IMR-90 (cell line): ENCODE measurements around the gene PRKAG2. TPM values are rescaled to one million over a fixed set of nuclear protein-coding genes. Genes with fewer than 3 reads are reported as not detected.

ENCODE experiments used
- ATAC-seq: fragments of 200-7000 bp; cut with Tn5 transposase; 2 replicates; pipeline ENCODE4 v1.9.1; 2020; ENCODE audit warnings: low read depth, mild to moderate bottlenecking, moderate library complexity
- BruUV-seq: library from RNA; stranded (reverse); fragments of 400-500 nt; replicated peaks from 2 replicates; lab custom pipeline; 2021; lab: Mats Ljungman, UMichigan
- CTCF ChIA-PET: fragments of 300-600 bp; formaldehyde crosslinking; extraction: SDS; loops from one replicate; lab custom pipeline; 2021; ENCODE audit warnings: antibody characterized with exemption; lab: Yijun Ruan, JAX
- POLR2A ChIA-PET: fragments of 300-600 bp; sonication (Branson Sonifier 250); formaldehyde crosslinking; loops from one replicate; lab custom pipeline; 2022; ENCODE audit warnings: antibody characterized with exemption; ENCODE audit not compliant: unreplicated experiment; lab: Charles Lee
- DNase-seq: peaks from one replicate; pipeline ENCODE4 v3.0.0; 2013
- H2AFZ ChIP-seq: replicated peaks from 2 replicates; pipeline ENCODE3; 2013; ENCODE audit warnings: low read length, mild to moderate bottlenecking; ENCODE audit not compliant: poor library complexity
- H2AK5ac ChIP-seq: 2 replicates; pipeline ENCODE4 v1.6.1; 2013; ENCODE audit warnings: low read depth, low read length, inconsistent platforms
- H2AK9ac ChIP-seq: replicated peaks from 2 replicates; pipeline ENCODE3; 2013; ENCODE audit warnings: mild to moderate bottlenecking, low read depth, low read length, moderate library complexity; ENCODE audit not compliant: poor library complexity
- H2BK120ac ChIP-seq: 2 replicates; pipeline ENCODE4 v1.6.1; 2013; ENCODE audit warnings: low read depth, low read length, inconsistent platforms
- H2BK15ac ChIP-seq: 3 replicates; pipeline ENCODE4 v1.6.1; 2013; ENCODE audit warnings: low read depth, low read length, inconsistent platforms
- H2BK20ac ChIP-seq: 2 replicates; pipeline ENCODE4 v1.6.1; 2013; ENCODE audit warnings: low read depth, mild to moderate bottlenecking, inconsistent platforms, low read length, moderate library complexity
- H2BK5ac ChIP-seq: 2 replicates; pipeline ENCODE4 v1.6.1; 2013; ENCODE audit warnings: mild to moderate bottlenecking, low read depth, low read length, inconsistent platforms; ENCODE audit not compliant: poor library complexity, severe bottlenecking
- H3K14ac ChIP-seq: replicated peaks from 2 replicates; pipeline ENCODE4 v1.6.1; 2013; ENCODE audit warnings: low read depth, low read length, inconsistent platforms
- H3K18ac ChIP-seq: 2 replicates; pipeline ENCODE4 v1.6.1; 2013; ENCODE audit warnings: low read depth, low read length, control low read depth
- H3K23ac ChIP-seq: 2 replicates; pipeline ENCODE4 v1.6.1; 2013; ENCODE audit warnings: low read depth, low read length, inconsistent platforms
- H3K27ac ChIP-seq: 2 replicates; pipeline ENCODE4 v1.5.1; 2013; ENCODE audit warnings: mild to moderate bottlenecking, control low read depth, low read length; ENCODE audit not compliant: insufficient read depth
- H3K27me3 ChIP-seq: 2 replicates; pipeline ENCODE4 v1.6.1; 2013; ENCODE audit warnings: low read length; ENCODE audit not compliant: control insufficient read depth, insufficient read depth
- H3K36me3 ChIP-seq: 2 replicates; pipeline ENCODE4 v1.6.1; 2013; ENCODE audit warnings: low read length, mixed read lengths; ENCODE audit not compliant: control insufficient read depth, insufficient read depth
- H3K4ac ChIP-seq: 2 replicates; pipeline ENCODE4 v1.6.1; 2013; ENCODE audit warnings: low read depth, low read length, inconsistent platforms
- H3K4me1 ChIP-seq: 2 replicates; pipeline ENCODE4 v1.6.1; 2013; ENCODE audit warnings: low read length, mixed read lengths; ENCODE audit not compliant: control insufficient read depth, insufficient read depth
- H3K4me2 ChIP-seq: 2 replicates; pipeline ENCODE4 v1.6.1; 2013; ENCODE audit warnings: low read depth, mild to moderate bottlenecking, control low read depth, low read length, moderate library complexity
- H3K4me3 ChIP-seq: 2 replicates; pipeline ENCODE4 v1.5.1; 2013; ENCODE audit warnings: low read depth, mild to moderate bottlenecking, control low read depth, low read length, moderate library complexity; ENCODE audit not compliant: insufficient read depth
- H3K56ac ChIP-seq: 2 replicates; pipeline ENCODE4 v1.6.1; 2013; ENCODE audit warnings: low read length, inconsistent platforms; ENCODE audit not compliant: insufficient read depth; ENCODE audit errors: extremely low read depth
- H3K79me1 ChIP-seq, 2 experiments: 2 replicates each; pipeline ENCODE4 v1.6.1; 2013; ENCODE audit warnings: low read length in 2 of 2, inconsistent platforms in 1 of 2, low read depth in 1 of 2
- H3K9ac ChIP-seq: 2 replicates; pipeline ENCODE4 v1.6.1; 2013; ENCODE audit warnings: low read depth, low read length, control low read depth
- H3K9me1 ChIP-seq: 2 replicates; pipeline ENCODE4 v1.6.1; 2013; ENCODE audit warnings: low read length, inconsistent platforms; ENCODE audit not compliant: insufficient read depth
- H3K9me3 ChIP-seq: 2 replicates; pipeline ENCODE4 v1.6.1; 2013; ENCODE audit warnings: low read length; ENCODE audit not compliant: control insufficient read depth, insufficient read depth
- H4K20me1 ChIP-seq: 2 replicates; pipeline ENCODE4 v1.6.1; 2013; ENCODE audit warnings: low read length, inconsistent platforms; ENCODE audit not compliant: insufficient read depth
- H4K5ac ChIP-seq: 2 replicates; pipeline ENCODE4 v1.6.1; 2013; ENCODE audit warnings: mild to moderate bottlenecking, low read depth, low read length, control low read depth
- H4K8ac ChIP-seq, 2 experiments: 2 replicates each; pipeline ENCODE4 v1.6.1; 2013; ENCODE audit warnings: low read depth in 2 of 2, low read length in 2 of 2, control low read depth in 1 of 2, inconsistent platforms in 1 of 2
- H4K91ac ChIP-seq: 2 replicates; pipeline ENCODE4 v1.6.1; 2013; ENCODE audit warnings: low read depth, low read length, inconsistent platforms; ENCODE audit not compliant: insufficient read depth
- CEBPB ChIP-seq: IDR thresholded peaks from 2 replicates; pipeline ENCODE4 v1.6.1; 2012; ENCODE audit warnings: low read depth, low read length, improper control_type of control experiment
- CHD1 ChIP-seq: IDR thresholded peaks from 2 replicates; pipeline ENCODE4 v1.6.1; 2012; ENCODE audit warnings: low read depth, low read length, improper control_type of control experiment
- ELK1 ChIP-seq: fragments of 150-350 bp; IDR thresholded peaks from 2 replicates; pipeline ENCODE4 v1.6.1; 2016; ENCODE audit warnings: low read depth, mild to moderate bottlenecking, low read length, moderate library complexity, borderline replicate concordance
- MAFK ChIP-seq: IDR thresholded peaks from 2 replicates; pipeline ENCODE4 v1.6.1; 2012; ENCODE audit warnings: low read depth, low read length, improper control_type of control experiment
- MAZ ChIP-seq: IDR thresholded peaks from 2 replicates; pipeline ENCODE4 v1.6.1; 2012; ENCODE audit warnings: low read depth, mild to moderate bottlenecking, low read length, improper control_type of control experiment, moderate library complexity, borderline replicate concordance
- NFE2L2 ChIP-seq: fragments of 150-350 bp; IDR thresholded peaks from 2 replicates; pipeline ENCODE4 v1.6.1; 2016; ENCODE audit warnings: low read depth, mild to moderate bottlenecking, low read length
- POLR2A ChIP-seq: IDR thresholded peaks from 2 replicates; pipeline ENCODE4 v1.6.1; 2012; ENCODE audit warnings: mild to moderate bottlenecking, low read depth, low read length
- RAD21 ChIP-seq: IDR thresholded peaks from 2 replicates; pipeline ENCODE4 v1.6.1; 2012; ENCODE audit warnings: low read length, improper control_type of control experiment
- SMC3 ChIP-seq: fragments of 150-350 bp; IDR thresholded peaks from 2 replicates; pipeline ENCODE4 v1.6.1; 2016; ENCODE audit warnings: low read depth, mild to moderate bottlenecking, antibody characterized with exemption, low read length, moderate library complexity
- USF2 ChIP-seq: fragments of 150-350 bp; IDR thresholded peaks from 2 replicates; pipeline ENCODE4 v1.6.1; 2017; ENCODE audit warnings: mild to moderate bottlenecking, antibody characterized with exemption, low read length, low read depth
- WGBS, 2 experiments: methylation state at CpG; one replicate each; pipeline versions ENCODE4 v1.1.5 to v1.1.7; 2013; ENCODE audit warnings: missing lambda C conversion rate in 2 of 2; ENCODE audit not compliant: insufficient read length in 1 of 2; ENCODE audit errors: extremely low coverage in 2 of 2; 5-methylcytosine and 5-hydroxymethylcytosine counted together
- dilution Hi-C: fragments of 300-500 bp; cut with HindIII; formaldehyde crosslinking; loops from one replicate; pipeline ENCODE4 v1.14.3; 2018; ENCODE audit warnings: low sequenced_read_pairs; ENCODE audit not compliant: unreplicated experiment
- in situ Hi-C: fragments of 300-500 bp; cut with MboI; formaldehyde crosslinking; loops from 3 replicates; pipeline ENCODE4 v1.14.3; 2019; ENCODE audit warnings: low sequenced_read_pairs, inconsistent platforms, mixed read lengths
- intact Hi-C: fragments of 100-400 bp; cut with micrococcal nuclease; formaldehyde crosslinking; loops from 2 replicates; pipeline ENCODE4 v1.10.0; 2022
- polyA plus RNA-seq, 3 experiments: library from polyadenylated mRNA; depleted of rRNA; stranded (reverse); fragments of >200 nt; gene quantifications; 2 replicates each; pipeline ENCODE4 v1.2.3, GENCODE V29; 2012; ENCODE audit warnings: low replicate concordance in 1 of 3
- total RNA-seq: library from RNA; depleted of rRNA; stranded (reverse); fragments of >200 nt; gene quantifications from 2 replicates; pipeline ENCODE4 v1.2.3, GENCODE V29; 2012
- TF ChIP-seq, protein P1 (sequence below): conservative IDR thresholded peaks from 2 replicates; pipeline ENCODE4 v1.5.1; 2012; ENCODE audit warnings: mild to moderate bottlenecking, low read depth, low read length, improper control_type of control experiment

PRKAG2 gene
- total and polyA plus RNA-seq, 2 of the 4 experiments (the other 2 are of a cell fraction): 15.4 to 21.6 TPM

DNA sequence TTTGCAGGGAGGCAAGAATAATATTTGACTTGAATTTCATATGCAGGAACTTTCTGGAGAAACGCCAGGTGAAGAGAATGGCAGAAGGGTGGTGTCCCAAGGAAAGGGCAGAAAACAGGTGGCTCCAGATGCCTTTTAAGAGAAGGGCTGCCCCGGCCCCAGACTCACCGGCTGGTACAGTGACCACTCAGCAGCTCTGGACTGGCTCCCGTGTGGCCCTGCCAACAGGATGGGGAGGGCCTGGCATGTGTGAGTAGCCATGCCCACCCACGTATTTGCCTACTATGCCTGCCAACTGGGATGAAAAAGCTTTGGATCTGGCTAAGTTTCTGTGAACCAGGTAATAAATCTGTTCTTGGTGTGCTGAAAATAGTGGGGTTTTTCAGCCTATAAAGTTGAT, 159.5 kb downstream of the PRKAG2 start:
- dilution Hi-C loops (no loop called here), in situ Hi-C loops (no loop called here), intact Hi-C loops (no loop called here)
- Histone ChIP-seq H3K27me3 (no peaks in the 10 kb centered on the region), H2AFZ (no peak overlapping the region), H3K27ac (no peak overlapping the region), H3K9me1 (no peaks in the 10 kb centered on the region), H2BK5ac (no peak overlapping the region), H3K36me3 (no peaks in the 10 kb centered on the region), H3K4me2 (no peak overlapping the region), H2BK15ac (no peak overlapping the region), H3K4me3 (no peak overlapping the region), H2BK20ac (no peak overlapping the region), H2AK9ac (no peak overlapping the region), H4K5ac (no peak overlapping the region), H3K4ac (no peak overlapping the region), H3K9me3 (peaks cover 5% of the 10 kb centered on the region; the same call in 1 of the 2 replicates), H3K14ac (no peak overlapping the region), H3K18ac (no peak overlapping the region), H4K8ac (no peak overlapping the region), H3K23ac (no peak overlapping the region), H3K79me1 (no peaks in the 10 kb centered on the region), H3K56ac (no peak overlapping the region), H3K4me1 (no peaks in the 10 kb centered on the region), H2BK120ac (no peak overlapping the region), H4K20me1 (no peaks in the 10 kb centered on the region), H4K91ac (no peak overlapping the region), H3K9ac (no peak overlapping the region), H2AK5ac (no peak overlapping the region)
- WGBS, 2 experiments: 83% methylated on average over 1 of the region's 5 CpGs; no CpG with 5 or more reads in 1 of the 2 experiments
- TF ChIP-seq CEBPB (no peak), USF2 (no peak), MAFK (no peak), SMC3 (no peak), NFE2L2 (no peak), POLR2A (no peak), ELK1 (no peak), CHD1 (no peak), RAD21 (no peak), MAZ (no peak)
- TF ChIP-seq, protein P1, sequence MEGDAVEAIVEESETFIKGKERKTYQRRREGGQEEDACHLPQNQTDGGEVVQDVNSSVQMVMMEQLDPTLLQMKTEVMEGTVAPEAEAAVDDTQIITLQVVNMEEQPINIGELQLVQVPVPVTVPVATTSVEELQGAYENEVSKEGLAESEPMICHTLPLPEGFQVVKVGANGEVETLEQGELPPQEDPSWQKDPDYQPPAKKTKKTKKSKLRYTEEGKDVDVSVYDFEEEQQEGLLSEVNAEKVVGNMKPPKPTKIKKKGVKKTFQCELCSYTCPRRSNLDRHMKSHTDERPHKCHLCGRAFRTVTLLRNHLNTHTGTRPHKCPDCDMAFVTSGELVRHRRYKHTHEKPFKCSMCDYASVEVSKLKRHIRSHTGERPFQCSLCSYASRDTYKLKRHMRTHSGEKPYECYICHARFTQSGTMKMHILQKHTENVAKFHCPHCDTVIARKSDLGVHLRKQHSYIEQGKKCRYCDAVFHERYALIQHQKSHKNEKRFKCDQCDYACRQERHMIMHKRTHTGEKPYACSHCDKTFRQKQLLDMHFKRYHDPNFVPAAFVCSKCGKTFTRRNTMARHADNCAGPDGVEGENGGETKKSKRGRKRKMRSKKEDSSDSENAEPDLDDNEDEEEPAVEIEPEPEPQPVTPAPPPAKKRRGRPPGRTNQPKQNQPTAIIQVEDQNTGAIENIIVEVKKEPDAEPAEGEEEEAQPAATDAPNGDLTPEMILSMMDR: no peak
- no TSS peak for BruUV-seq
- ChIA-PET CTCF (interaction anchor here (1.2 kb wide), 1 partner anchor 85 kb away, joined by 4 read pairs; no protein-coding TSS in a partner anchor), POLR2A (no interaction called here)
- no peak for DNase-seq
- no peak for ATAC-seq
